ENCODE results near the gene PDCD4. TPM values are rescaled to one million over a fixed set of nuclear protein-coding genes. Genes with fewer than 3 reads are reported as not detected.

The PDCD4 gene
- total RNA-seq, 1 experiment from 2014 or later, result 133 TPM

DNA sequence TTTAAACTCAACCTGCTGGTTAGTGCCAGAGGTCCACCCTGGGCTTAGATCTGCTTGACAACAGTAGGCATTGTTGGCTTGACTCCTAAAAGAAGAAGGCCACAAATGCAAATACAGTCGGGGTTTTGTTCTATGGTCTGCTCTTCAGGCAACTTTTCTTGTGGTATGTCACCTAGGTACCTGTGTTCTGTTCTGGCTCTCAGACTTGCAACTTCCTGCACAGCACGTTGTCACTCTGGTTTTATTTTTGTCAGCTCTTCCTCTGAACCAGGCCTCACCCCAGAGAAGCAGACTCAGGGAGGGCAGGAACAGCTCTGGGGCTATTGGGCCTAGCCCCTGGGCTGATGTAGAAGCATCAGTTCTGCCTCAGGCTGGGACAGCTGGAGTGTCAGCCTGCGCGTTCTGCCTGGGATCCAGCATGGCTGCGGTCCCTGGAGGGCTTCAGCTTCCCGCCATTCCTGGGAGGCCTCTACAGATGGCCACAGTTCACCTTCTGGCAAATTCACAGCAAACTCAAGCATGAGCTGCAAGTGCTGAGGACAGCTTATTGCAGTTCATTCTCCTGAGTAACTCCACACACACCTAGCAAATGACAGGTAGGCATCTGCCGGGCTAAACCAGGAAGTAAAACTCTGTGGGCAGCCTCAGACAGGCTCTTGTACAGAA lies 11.0 kb upstream of the PDCD4 start:
- H3K36me3 Mint-ChIP-seq (ENCODE audit: insufficient read depth, unreplicated experiment), result no peaks in the 10 kb centered on the region
- TF ChIP-seq, protein P1, sequence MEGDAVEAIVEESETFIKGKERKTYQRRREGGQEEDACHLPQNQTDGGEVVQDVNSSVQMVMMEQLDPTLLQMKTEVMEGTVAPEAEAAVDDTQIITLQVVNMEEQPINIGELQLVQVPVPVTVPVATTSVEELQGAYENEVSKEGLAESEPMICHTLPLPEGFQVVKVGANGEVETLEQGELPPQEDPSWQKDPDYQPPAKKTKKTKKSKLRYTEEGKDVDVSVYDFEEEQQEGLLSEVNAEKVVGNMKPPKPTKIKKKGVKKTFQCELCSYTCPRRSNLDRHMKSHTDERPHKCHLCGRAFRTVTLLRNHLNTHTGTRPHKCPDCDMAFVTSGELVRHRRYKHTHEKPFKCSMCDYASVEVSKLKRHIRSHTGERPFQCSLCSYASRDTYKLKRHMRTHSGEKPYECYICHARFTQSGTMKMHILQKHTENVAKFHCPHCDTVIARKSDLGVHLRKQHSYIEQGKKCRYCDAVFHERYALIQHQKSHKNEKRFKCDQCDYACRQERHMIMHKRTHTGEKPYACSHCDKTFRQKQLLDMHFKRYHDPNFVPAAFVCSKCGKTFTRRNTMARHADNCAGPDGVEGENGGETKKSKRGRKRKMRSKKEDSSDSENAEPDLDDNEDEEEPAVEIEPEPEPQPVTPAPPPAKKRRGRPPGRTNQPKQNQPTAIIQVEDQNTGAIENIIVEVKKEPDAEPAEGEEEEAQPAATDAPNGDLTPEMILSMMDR (IDR thresholded peaks at IDR 0.05; ENCODE audit: unreplicated experiment), result no peak
- ChIA-PET CTCF (interaction anchor here (1.0 to 2.7 kb wide), 5 partner anchors 20 to 115 kb away, joined by 3 to 12 read pairs (median 4); no protein-coding TSS in a partner anchor), POLR2A (interaction anchor here (0.7 to 6.8 kb wide), 13 partner anchors 9 to 1253 kb away, joined by 3 to 97 read pairs (median 6); partner anchors contain the start of gene PDCD4)
- H3K27ac Mint-ChIP-seq (ENCODE audit: low read depth, unreplicated experiment), result peak overlapping the region; percentile 51
- peaks cover 53% of the 10 kb centered on the region for H3K4me1 Mint-ChIP-seq (ENCODE audit: insufficient read depth, unreplicated experiment)
- H3K4me3 Mint-ChIP-seq (ENCODE audit: unreplicated experiment), result no peak overlapping the region
- no TSS peak for BruUV-seq (replicated peaks)
- intact Hi-C loops (cut with micrococcal nuclease), result no loop called here
- no peak for DNase-seq (ENCODE audit: unreplicated experiment)
- no peaks in the 10 kb centered on the region for H3K9me3 Mint-ChIP-seq (ENCODE audit: unreplicated experiment)
- no peaks in the 10 kb centered on the region for H3K27me3 Mint-ChIP-seq (ENCODE audit: insufficient read depth, unreplicated experiment)

DNA sequence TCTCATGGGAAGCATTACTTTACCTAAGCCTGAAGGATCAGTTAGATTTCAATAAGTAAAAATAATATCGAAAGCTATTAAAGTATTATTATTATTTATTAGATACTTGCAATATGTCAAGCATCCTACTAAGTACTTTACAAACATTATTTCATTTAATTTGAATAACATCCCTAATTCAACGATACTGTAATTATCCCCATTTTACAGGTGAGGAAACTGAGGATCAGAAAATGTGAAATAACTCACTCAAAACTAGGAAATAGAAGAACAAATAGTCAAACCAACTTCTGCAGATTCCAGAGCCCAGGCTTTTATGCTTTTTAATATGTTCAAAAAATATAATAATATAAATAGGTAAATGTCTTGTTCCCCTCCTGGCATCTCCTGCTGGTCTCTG lies 10.3 kb upstream of the PDCD4 start:
- peak overlapping the region; percentile 95 for H3K27ac Mint-ChIP-seq (ENCODE audit: low read depth, unreplicated experiment)
- TF ChIP-seq, protein P1 (IDR thresholded peaks at IDR 0.05; ENCODE audit: unreplicated experiment), result no peak
- H3K4me1 Mint-ChIP-seq (ENCODE audit: insufficient read depth, unreplicated experiment), result peaks cover 61% of the 10 kb centered on the region

DNA sequence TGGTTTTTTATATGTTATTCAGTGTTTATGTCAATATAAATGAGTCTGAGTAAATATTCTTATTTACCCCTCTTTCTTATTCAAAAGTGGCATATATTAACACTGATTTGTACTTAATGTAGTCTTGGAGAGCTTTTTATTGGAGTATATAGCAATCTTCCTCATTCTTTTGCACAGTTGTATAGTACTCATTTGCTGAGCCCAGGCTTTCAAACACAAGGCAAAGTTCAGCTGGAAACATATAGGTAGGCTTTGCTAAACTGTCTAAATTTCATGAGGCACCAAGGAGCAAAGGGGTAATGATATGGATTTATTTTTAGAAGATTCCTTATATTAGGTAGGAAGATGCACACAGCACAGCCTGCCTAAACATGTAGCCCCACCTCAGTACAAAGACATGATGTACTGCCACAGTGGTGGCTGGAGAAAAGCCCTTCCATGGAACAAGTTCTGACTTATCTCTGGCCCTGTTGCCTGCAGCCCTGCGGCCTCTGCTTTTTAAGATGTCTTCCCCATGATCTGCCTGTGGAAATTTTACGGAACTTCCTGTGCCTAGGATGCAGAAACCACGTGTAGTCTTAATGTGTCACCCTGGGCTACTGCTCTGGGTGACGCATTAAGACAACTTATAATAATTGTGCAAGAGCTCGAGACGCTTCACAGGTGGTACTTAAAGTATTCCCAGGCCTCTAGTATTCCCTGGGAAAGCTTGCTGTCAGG lies 9.6 kb upstream of the PDCD4 start:
- peak overlapping the region; percentile 54 for H3K4me3 Mint-ChIP-seq (ENCODE audit: unreplicated experiment)
- peak overlapping the region; percentile 95 for H3K27ac Mint-ChIP-seq (ENCODE audit: low read depth, unreplicated experiment)
- POLR2A ChIA-PET, result interaction anchor here (0.6 to 6.8 kb wide), 24 partner anchors 9 to 1845 kb away, joined by 3 to 97 read pairs (median 4); partner anchors contain the start of genes BBIP1, PDCD4, SHOC2 and SMC3
- H3K9me3 Mint-ChIP-seq (ENCODE audit: unreplicated experiment), result no peaks in the 10 kb centered on the region
- no peaks in the 10 kb centered on the region for H3K27me3 Mint-ChIP-seq (ENCODE audit: insufficient read depth, unreplicated experiment)
- H3K4me1 Mint-ChIP-seq (ENCODE audit: insufficient read depth, unreplicated experiment), result peaks cover 62% of the 10 kb centered on the region
- intact Hi-C loops (cut with micrococcal nuclease), result no loop called here
- BruUV-seq (replicated peaks), result no TSS peak
- peak; percentile 95 for DNase-seq (ENCODE audit: unreplicated experiment)
- CTCF ChIA-PET, result interaction anchor here (0.6 to 2.7 kb wide), 8 partner anchors 9 to 450 kb away, joined by 3 to 12 read pairs (median 3); partner anchors contain the start of gene PDCD4
- TF ChIP-seq, protein P1 (IDR thresholded peaks at IDR 0.05; ENCODE audit: unreplicated experiment), result no peak
- H3K36me3 Mint-ChIP-seq (ENCODE audit: insufficient read depth, unreplicated experiment), result no peaks in the 10 kb centered on the region

More for the DNA sequence above, 10.3 kb upstream of the PDCD4 start:
- no TSS peak for BruUV-seq (replicated peaks)
- Mint-ChIP-seq H3K4me3 (ENCODE audit: unreplicated experiment) (no peak overlapping the region), H3K9me3 (ENCODE audit: unreplicated experiment) (no peaks in the 10 kb centered on the region), H3K36me3 (ENCODE audit: insufficient read depth, unreplicated experiment) (no peaks in the 10 kb centered on the region), H3K27me3 (ENCODE audit: insufficient read depth, unreplicated experiment) (no peaks in the 10 kb centered on the region)
- ChIA-PET CTCF (interaction anchor here (0.6 to 2.7 kb wide), 4 partner anchors 17 to 115 kb away, joined by 3 to 12 read pairs (median 4); no protein-coding TSS in a partner anchor), POLR2A (interaction anchor here (0.6 to 6.8 kb wide), 14 partner anchors 9 to 1846 kb away, joined by 3 to 97 read pairs (median 5); partner anchors contain the start of genes PDCD4 and SMC3)
- intact Hi-C loops (cut with micrococcal nuclease), result no loop called here
- DNase-seq (ENCODE audit: unreplicated experiment), result no peak

DNA sequence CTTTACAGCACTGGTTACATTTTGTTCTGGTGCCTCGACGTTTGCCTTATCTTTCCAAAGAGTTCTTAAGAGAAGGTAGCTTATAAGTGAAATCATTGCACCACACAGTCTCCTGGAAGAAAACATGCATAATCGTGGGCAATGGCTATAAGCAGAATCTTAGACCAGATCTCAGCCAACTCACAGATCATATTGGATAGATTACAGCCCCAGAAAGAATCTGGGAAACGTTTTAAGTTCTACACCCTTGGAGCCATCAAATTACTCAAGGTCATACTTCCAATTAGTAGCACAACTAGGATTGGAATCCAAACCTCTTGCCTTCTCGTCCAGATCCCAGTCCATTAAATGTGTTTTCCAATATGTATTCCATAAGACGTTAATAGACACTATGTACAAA lies 8.8 kb upstream of the PDCD4 start:
- TSS peak; percentile 88 for BruUV-seq (replicated peaks)
- Mint-ChIP-seq H3K9me3 (ENCODE audit: unreplicated experiment) (no peaks in the 10 kb centered on the region), H3K27ac (ENCODE audit: low read depth, unreplicated experiment) (peak overlapping the region; percentile 95), H3K36me3 (ENCODE audit: insufficient read depth, unreplicated experiment) (no peaks in the 10 kb centered on the region), H3K4me1 (ENCODE audit: insufficient read depth, unreplicated experiment) (peaks cover 60% of the 10 kb centered on the region), H3K4me3 (ENCODE audit: unreplicated experiment) (no peak overlapping the region), H3K27me3 (ENCODE audit: insufficient read depth, unreplicated experiment) (no peaks in the 10 kb centered on the region)
- DNase-seq (ENCODE audit: unreplicated experiment), result no peak
- POLR2A ChIA-PET, result interaction anchor here (0.6 to 6.8 kb wide), 20 partner anchors 9 to 556 kb away, joined by 3 to 97 read pairs (median 4); partner anchors contain the start of genes BBIP1, PDCD4 and SHOC2
- CTCF ChIA-PET, result interaction anchor here (0.6 to 2.7 kb wide), 5 partner anchors 8 to 451 kb away, joined by 3 to 12 read pairs (median 3); partner anchors contain the start of gene PDCD4
- intact Hi-C loops (cut with micrococcal nuclease), result no loop called here
- TF ChIP-seq, protein P1 (IDR thresholded peaks at IDR 0.05; ENCODE audit: unreplicated experiment), result no peak

All from MCF 10A (cell line).